ENCODE results near the gene TRAPPC1. TPM values are rescaled to one million over a fixed set of nuclear protein-coding genes. Genes with fewer than 3 reads are reported as not detected.
A peak's percentile ranks its signal among the peaks of the same experiment; 100 is the strongest.

TRAPPC1 gene
- total and polyA plus RNA-seq, 4 donors: 15.9 to 96.9 (median 57.2) TPM

- no peak for TF ChIP-seq ZBTB33 (IDR thresholded peaks at IDR 0.05)
Observed at GRCh38 chr17:7916808-7917207, 14.9 kb downstream of the TRAPPC1 start (continued).

GRCh38 chr17:7916385-7916682 is 15.4 kb downstream of the TRAPPC1 start:
- no peak for DNase-seq (ENCODE audit: low spot score)
- 46% methylated on average over 15 of the region's 15 CpGs for WGBS
- Histone ChIP-seq H3K4me3 (ENCODE audit: low read depth in 1 of 3, low read length in 3 of 3) (peak overlapping the region in 2 of 3 donors; percentile 46 to 52), H3K27ac (ENCODE audit: low read depth in 1 of 2, low read length in 2 of 2) (peak overlapping the region; percentile 61 to 79), H3K36me3 (ENCODE audit: control insufficient read depth in 4 of 4, insufficient read depth in 3 of 4, low read depth in 1 of 4, low read length in 3 of 4) (peaks cover 0 to 3% (median 0%) of the 10 kb centered on the region in 4 donors), H3K4me1 (ENCODE audit: control insufficient read depth in 4 of 4, insufficient read depth in 4 of 4, low read length in 3 of 4) (peaks cover 6 to 12% (median 9%) of the 10 kb centered on the region in 4 donors), H3K9ac (ENCODE audit: low read depth in 1 of 2, low read length in 2 of 2) (peak overlapping the region in 1 of 2 donors; percentile 36), H3K27me3 (ENCODE audit: control insufficient read depth in 4 of 4, insufficient read depth in 4 of 4, low read length in 3 of 4) (no peaks in the 10 kb centered on the region), H3K9me3 (ENCODE audit: control insufficient read depth in 4 of 4, low read length in 3 of 4) (no peaks in the 10 kb centered on the region)
- TF ChIP-seq, protein P1, sequence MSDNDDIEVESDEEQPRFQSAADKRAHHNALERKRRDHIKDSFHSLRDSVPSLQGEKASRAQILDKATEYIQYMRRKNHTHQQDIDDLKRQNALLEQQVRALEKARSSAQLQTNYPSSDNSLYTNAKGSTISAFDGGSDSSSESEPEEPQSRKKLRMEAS (IDR thresholded peaks at IDR 0.05): no peak
- TF ChIP-seq ZBTB33 (IDR thresholded peaks at IDR 0.05): no peak

DNA sequence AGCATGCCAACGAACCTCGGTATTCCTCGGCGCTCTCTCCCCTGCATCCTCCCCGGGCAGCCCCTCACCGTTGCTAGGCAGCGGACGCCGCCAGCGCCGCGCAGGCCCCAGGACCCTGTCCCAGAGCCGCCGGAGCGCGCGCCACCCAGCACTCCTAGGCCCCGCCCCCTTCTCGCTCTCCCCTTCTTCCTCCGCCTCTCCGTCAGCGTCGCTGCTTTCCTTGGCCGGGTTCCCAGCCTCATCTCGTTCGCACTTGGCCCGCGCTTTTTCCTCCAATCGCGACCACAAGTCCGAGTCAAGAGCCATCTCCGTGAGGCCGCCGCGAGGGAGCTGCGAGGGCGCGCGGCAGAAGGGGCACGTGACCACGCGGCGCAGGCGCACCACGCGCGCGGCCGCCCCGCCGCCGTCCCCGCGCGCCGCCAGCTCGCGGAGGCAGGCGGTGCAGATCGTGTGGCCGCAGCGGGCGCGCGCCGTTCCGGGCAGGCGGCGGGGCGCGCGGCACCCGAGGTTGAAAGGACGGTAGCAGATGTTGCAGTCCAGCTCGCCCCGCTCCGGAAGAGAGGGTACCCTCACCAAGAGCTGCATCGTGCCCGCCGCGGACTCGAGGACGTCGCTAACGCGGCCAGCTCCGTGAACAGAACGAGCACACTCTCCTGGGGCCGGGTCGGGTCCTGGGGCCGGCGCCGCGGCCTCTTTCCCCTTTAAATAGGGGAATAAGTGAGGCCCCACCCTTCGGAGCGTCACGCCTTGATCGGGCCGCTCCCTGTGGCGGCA is 15.9 kb downstream of the TRAPPC1 start, which contains the start of gene RNF227:
RNF227 (minus strand) TSS at position 679 of the 774 bp plus-strand sequence; CDS start at position 585, 94 bp downstream.
- Histone ChIP-seq H3K9me3 (ENCODE audit: control insufficient read depth in 4 of 4, low read length in 3 of 4) (no peaks in the 10 kb centered on the region), H3K27ac (ENCODE audit: low read depth in 1 of 2, low read length in 2 of 2) (peak within 1 kb of the TSS; percentile 61 to 79), H3K27me3 (ENCODE audit: control insufficient read depth in 4 of 4, insufficient read depth in 4 of 4, low read length in 3 of 4) (no peaks in the 10 kb centered on the region), H3K9ac (ENCODE audit: low read depth in 1 of 2, low read length in 2 of 2) (peak within 1 kb of the TSS in 1 of 2 donors; percentile 36), H3K4me3 (ENCODE audit: low read depth in 1 of 3, low read length in 3 of 3) (peak within 1 kb of the TSS; percentile 52 to 77 (median 62)), H3K4me1 (ENCODE audit: control insufficient read depth in 4 of 4, insufficient read depth in 4 of 4, low read length in 3 of 4) (peaks cover 6 to 12% (median 9%) of the 10 kb centered on the region in 4 donors), H3K36me3 (ENCODE audit: control insufficient read depth in 4 of 4, insufficient read depth in 3 of 4, low read depth in 1 of 4, low read length in 3 of 4) (peaks cover 0 to 3% (median under 1%) of the 10 kb centered on the region in 4 donors)
- no peak for TF ChIP-seq ATF3 (IDR thresholded peaks at IDR 0.05)
- TF ChIP-seq, protein P1 (IDR thresholded peaks at IDR 0.05): no peak
- TF ChIP-seq CTCF (IDR thresholded peaks at IDR 0.05; ENCODE audit: low read depth, low read length, missing input control): no peak
- no peak for TF ChIP-seq HNF4A (conservative IDR thresholded peaks at IDR 0.05)
- no peak for TF ChIP-seq FOXA1 (IDR thresholded peaks at IDR 0.05)
- TF ChIP-seq EGR1 (IDR thresholded peaks at IDR 0.05; ENCODE audit: low read depth in 2 of 2): no peak
- no peak for TF ChIP-seq RXRA (IDR thresholded peaks at IDR 0.05)
- no peak for TF ChIP-seq YY1 (IDR thresholded peaks at IDR 0.05)
- no peak for TF ChIP-seq ZBTB33 (IDR thresholded peaks at IDR 0.05)
- 5% methylated on average over 100 of the region's 100 CpGs for WGBS
- peak; percentile 88 for DNase-seq (ENCODE audit: low spot score)
